GM19035 (cell line): ENCODE measurements around the gene SPANXN2.
"Not testable (repeated sequence)": the region's sequence is repeated elsewhere in the genome, so short reads cannot be mapped to it uniquely, and the experiment has no call there.

Experiments
- ATAC-seq: cut with Tn5 transposase; IDR thresholded peaks from one replicate; pipeline ENCODE4 v1.9.1; 2021; ENCODE audit not compliant: unreplicated experiment

SPANXN2 gene

GRCh38 chrX:143720652-143721051 lies at the start of gene SPANXN2:
Gene SPANXN2, minus strand, starts transcription at chrX:143720752. Its CDS starts 84 bp downstream, at chrX:143720668.
- not testable (repeated sequence) for ATAC-seq

DNA sequence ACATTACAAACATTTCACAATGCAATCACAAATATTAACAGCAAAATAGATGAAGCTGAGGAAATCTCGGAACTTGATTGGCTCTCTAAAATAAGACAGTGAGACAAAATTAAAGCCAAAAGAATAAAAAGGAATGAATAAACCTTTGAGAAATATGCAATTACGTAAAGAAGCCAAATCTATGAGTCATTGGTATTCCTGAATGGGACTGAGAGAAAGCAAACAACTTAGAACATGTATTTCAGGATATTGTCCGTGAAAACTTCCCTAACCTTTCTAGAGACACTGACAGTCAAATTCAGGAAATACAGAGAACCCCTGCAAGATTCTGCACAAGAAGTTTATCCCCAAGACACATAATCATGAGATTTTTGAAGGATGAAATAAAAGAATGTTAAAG lies 48.4 kb upstream of the SPANXN2 start:
- ATAC-seq, result no peak

DNA sequence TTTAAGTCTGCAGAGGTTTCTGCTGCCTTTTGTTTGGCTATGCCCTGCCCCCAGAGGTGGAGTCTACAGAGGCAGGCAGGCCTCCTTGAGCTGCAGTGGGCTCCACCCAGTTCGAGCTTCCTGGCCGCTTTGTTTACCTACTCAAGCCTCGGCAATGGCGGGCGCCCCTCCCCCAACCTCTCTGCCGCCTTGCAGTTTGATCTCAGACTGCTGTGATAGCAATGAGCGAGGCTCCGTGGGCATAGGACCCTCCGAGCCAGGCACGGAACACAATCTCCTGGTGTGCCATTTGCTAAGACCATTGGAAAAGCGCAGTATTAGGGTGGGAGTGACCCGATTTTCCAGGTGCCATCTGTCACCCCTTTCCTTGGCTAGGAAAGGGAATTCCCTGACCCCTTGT lies 47.2 kb upstream of the SPANXN2 start:
- ATAC-seq, result not testable (repeated sequence)

GRCh38 chrX:143757887-143758286 lies 37.3 kb upstream of the SPANXN2 start:
- ATAC-seq, result no peak

DNA sequence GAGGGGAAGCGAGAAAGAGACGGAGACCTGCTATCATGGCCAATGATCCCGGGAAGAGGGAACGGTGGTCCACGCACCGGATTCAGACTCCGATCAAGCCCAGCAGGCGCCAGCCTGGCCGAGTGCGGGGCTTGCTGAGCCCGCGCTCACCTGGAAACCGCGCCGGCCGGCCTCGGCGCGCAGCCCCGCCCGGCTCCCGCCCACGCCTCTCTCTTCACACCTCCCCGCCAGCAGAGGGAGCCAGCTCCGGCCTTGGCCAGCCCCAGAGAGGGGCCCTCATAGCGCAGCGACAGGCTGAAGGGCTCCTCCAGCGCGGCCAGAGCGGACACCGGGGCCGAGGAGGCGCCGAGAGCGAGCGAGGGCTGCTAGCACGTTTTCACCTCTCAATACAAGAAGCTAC lies 36.8 kb upstream of the SPANXN2 start:
- no peak for ATAC-seq

DNA sequence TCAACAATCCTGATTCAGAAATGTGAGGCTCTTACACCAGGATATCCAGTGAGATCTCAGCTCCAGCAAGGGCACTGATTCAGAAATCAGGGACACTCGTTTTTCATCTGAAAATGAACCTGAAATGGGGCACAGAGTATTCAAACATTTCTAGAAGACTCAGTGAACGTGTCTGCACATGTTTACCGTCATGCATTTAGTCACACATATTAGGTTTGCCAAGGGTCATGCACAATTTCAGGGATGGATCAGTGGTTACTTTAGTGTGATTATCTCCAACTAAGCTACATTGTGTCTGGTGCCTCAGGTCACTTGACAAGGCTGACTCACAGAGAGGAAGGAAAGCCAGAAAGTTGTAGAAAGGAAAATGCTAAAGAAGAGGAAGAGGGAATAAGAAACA lies 33.6 kb upstream of the SPANXN2 start:
- no peak for ATAC-seq

- ATAC-seq, result no peak
Observed at GRCh38 chrX:143733866-143734265, 13.3 kb upstream of the SPANXN2 start.

DNA sequence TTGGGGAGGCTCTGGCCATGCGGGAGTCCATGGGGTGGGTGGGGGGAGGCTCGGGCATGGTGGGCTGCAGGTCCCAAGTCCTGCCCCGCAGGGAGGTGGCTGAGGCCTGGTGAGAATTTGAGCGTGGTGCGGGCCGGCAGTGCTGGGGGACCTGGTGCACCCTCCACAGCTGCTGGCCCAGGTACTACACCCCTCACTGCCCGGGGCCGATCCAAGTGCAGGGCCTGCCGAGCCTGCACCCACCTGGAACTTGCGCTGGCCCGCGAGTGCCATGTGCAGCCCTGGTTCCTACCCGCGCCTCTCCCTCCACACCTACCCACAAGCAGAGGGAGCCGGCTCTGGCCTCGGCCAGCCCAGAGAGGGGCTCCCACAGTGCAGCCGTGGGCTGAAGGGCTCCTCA lies 5.7 kb upstream of the SPANXN2 start:
- no peak for ATAC-seq

GRCh38 chrX:143701460-143701859 lies 19.1 kb downstream of the SPANXN2 start:
- no peak for ATAC-seq

DNA sequence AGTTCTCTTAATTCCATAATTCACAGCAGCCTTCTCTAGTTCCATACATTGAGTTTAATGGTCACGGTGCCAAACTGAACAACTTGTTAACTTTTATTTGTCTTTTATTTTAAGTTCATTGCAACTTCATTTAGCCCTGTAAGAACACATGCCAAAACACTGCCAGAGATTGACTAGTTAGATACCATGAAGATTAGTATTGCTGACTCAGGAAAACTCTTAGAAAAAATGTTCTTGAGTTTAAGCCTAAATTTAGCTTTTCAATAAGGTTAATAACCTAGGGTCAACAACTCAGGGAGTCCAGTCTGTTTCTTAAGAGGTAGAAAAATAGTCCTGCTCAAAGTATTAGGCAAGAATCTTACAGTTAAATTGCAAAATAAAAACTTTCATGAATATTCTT lies 25.7 kb downstream of the SPANXN2 start:
- ATAC-seq, result no peak

DNA sequence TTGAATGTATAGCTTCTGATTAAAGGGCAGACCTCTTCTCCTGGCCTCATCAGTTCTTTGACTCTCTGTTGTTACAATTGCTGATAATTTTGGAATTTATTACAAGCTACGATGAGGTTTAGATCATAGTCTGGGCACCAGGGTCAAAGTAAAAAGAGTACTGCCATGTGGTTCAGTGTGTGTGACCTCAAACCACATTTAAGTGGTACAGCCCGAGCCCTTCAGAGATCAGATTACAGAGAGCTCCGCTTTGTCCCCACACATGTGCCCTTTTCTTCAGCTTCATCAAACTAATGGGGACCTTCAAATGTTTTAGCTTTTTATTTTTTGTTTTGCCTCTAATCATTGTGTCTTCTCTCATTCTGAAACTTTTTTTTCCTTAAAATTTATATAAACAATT lies 37.1 kb downstream of the SPANXN2 start:
- ATAC-seq, result no peak

DNA sequence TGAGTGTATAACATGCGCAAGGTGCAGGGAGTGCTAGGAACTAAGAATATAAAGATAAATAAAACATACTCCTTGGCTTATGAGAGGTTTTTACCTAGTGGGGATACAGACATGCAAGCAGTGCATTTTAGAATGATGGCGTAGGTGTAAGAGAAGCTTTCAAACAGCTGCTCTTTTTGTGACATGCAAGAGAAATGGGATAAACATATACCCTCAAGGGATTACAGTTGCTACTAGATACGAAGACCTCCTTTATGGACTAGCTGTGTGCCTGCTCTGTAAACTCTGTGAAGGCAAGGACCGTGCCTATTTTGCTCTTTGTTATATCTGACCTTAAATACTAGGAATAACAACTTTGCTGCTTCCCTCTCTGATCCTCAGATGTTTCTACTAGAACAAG lies 45.6 kb downstream of the SPANXN2 start:
- ATAC-seq, result no peak

DNA sequence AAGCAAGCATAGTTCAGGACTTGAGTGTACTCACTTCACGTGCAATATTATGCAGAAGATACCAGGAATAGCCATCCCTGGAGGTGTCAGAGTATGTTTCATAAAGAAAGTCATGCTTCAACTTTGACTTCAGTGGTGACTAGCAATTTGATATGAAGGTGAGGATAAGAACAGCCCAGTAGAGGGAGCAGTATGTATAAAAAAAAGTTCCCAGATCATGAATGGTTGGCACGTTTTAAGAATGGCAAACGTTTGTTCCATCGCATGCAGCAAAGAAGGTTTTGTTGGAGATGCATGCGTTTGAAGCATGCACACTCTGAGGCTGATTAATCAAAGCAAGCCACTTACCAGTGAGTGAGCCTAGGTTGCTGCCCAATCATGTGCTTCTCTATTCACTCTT lies 51.2 kb downstream of the SPANXN2 start:
- ATAC-seq, result no peak

DNA sequence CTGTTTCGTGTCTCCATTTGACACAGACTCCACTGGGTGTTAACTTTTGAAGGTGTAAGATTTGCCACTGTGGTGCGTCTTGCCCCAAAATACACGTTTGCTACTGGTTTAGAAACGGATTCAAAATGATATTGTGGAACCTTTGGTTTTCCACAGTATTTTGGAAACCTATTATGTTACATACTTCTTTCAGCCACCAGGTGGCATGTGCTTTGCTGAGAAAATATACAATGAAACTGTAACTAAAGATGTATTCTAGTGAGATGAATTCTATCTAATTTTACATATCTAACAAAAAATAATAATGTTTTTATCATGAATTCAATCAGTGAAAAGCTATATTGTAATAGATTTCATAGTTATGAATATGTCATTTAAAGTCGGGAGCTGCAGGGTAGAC lies 56.2 kb downstream of the SPANXN2 start:
- no peak for ATAC-seq

DNA sequence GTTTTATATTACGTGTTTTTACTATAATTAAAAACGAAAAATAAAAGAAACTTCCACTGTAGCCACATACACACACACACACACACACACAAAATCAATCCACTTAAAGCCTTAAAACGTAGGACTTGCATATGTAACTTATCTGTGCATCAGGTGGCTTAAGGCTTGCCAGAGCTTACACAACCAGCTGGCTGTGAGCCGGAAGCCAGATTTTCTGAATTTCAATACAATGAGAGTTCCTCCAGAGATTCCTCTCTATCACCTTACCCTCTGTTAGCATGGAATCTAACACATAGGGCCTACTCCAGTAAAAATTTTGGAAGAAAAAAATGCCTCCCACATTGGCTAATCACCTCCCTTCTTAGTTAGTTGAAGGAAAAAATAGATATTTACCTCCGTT lies 56.8 kb downstream of the SPANXN2 start:
- ATAC-seq, result no peak
